H1 (cell line): ENCODE data around the gene SPOCK2. TPM values are rescaled to one million over a fixed set of nuclear protein-coding genes. Genes with fewer than 3 reads are reported as not detected.

ENCODE experiments used
- CTCF ChIA-PET: fragments of 300-600 bp; sonication (Branson Sonifier 250); formaldehyde crosslinking; loops from one replicate; lab custom pipeline; 2021; ENCODE audit not compliant: partially characterized antibody; lab: Charles Lee
- POLR2A ChIA-PET: fragments of 300-600 bp; sonication (Branson Sonifier 250); formaldehyde crosslinking; loops from one replicate; lab custom pipeline; 2021; ENCODE audit warnings: inconsistent platforms; ENCODE audit not compliant: partially characterized antibody; lab: Charles Lee
- DNase-seq, 2 experiments: peaks; one replicate each; pipeline versions ENCODE4 v3.0.0 to v3.0.0-alpha.2; 2010 to 2022; ENCODE audit warnings: low spot score in 2 of 2, low read depth in 1 of 2, mixed read lengths in 1 of 2
- FAIRE-seq: peaks from 2 replicates; lab custom pipeline; 2011; peaks lifted over from hg19 to GRCh38; lab: Jason Lieb, UNC
- H2AFZ ChIP-seq: 2 replicates; pipeline ENCODE4 v1.8.1; 2012; ENCODE audit warnings: low read length, inconsistent platforms
- H2AK5ac ChIP-seq: 2 replicates; pipeline ENCODE4 v1.6.1; 2013; ENCODE audit warnings: low read depth, low read length
- H2BK120ac ChIP-seq: replicated peaks from 2 replicates; pipeline ENCODE3; 2013; ENCODE audit warnings: low read depth, low read length, inconsistent platforms
- H2BK12ac ChIP-seq: 2 replicates; pipeline ENCODE4 v1.6.1; 2013; ENCODE audit warnings: low read depth, low read length
- H2BK15ac ChIP-seq: 2 replicates; pipeline ENCODE4 v1.6.1; 2013; ENCODE audit warnings: low read length
- H2BK20ac ChIP-seq: 2 replicates; pipeline ENCODE4 v1.6.1; 2013; ENCODE audit warnings: low read length
- H2BK5ac ChIP-seq: 2 replicates; pipeline ENCODE4 v1.6.1; 2013; ENCODE audit warnings: low read depth, low read length
- H3K14ac ChIP-seq: 2 replicates; pipeline ENCODE4 v1.6.1; 2013; ENCODE audit warnings: inconsistent platforms; ENCODE audit not compliant: insufficient read length
- H3K18ac ChIP-seq: 2 replicates; pipeline ENCODE4 v1.6.1; 2013; ENCODE audit warnings: low read length; ENCODE audit errors: extremely low read depth
- H3K23ac ChIP-seq: 2 replicates; pipeline ENCODE4 v1.6.1; 2013; ENCODE audit warnings: inconsistent platforms; ENCODE audit not compliant: insufficient read length
- H3K23me2 ChIP-seq: 2 replicates; pipeline ENCODE4 v1.6.1; 2013; ENCODE audit warnings: low read depth, low read length
- H3K27ac ChIP-seq: 2 replicates; pipeline ENCODE4 v1.6.1; 2011; ENCODE audit warnings: low read depth, low read length, inconsistent platforms
- H3K27me3 ChIP-seq, 4 experiments: replicated peaks in 1 of 4; 1 replicate in 1 of 4; 2 replicates in 3 of 4; pipeline versions ENCODE4 v1.6.1 to v1.8.1; 2011 to 2013; ENCODE audit warnings: low read length in 3 of 4, mild to moderate bottlenecking in 3 of 4, inconsistent platforms in 2 of 4, mixed read lengths in 2 of 4, moderate library complexity in 1 of 4; ENCODE audit not compliant: control insufficient read depth in 3 of 4, insufficient read depth in 3 of 4; ENCODE audit errors: extremely low read depth in 1 of 4
- H3K36me3 ChIP-seq, 4 experiments: 2 replicates each; pipeline versions ENCODE4 v1.6.1 to v1.8.1; 2011 to 2013; ENCODE audit warnings: mild to moderate bottlenecking in 4 of 4, low read length in 3 of 4, moderate library complexity in 2 of 4, control low read depth in 1 of 4, inconsistent platforms in 1 of 4; ENCODE audit not compliant: insufficient read depth in 4 of 4, control insufficient read depth in 2 of 4
- H3K4ac ChIP-seq: replicated peaks from 2 replicates; pipeline ENCODE3; 2013; ENCODE audit warnings: low read length, low read depth, mixed read lengths, inconsistent platforms; ENCODE audit not compliant: insufficient read length
- H3K4me1 ChIP-seq, 4 experiments: replicated peaks in 1 of 4; 1 replicate in 1 of 4; 2 replicates in 3 of 4; pipeline versions ENCODE4 v1.6.1 to v1.8.1; 2011 to 2013; ENCODE audit warnings: low read length in 3 of 4, inconsistent platforms in 2 of 4, mixed read lengths in 1 of 4; ENCODE audit not compliant: insufficient read depth in 4 of 4, control insufficient read depth in 3 of 4
- H3K4me2 ChIP-seq, 2 experiments: 2 replicates each; pipeline versions ENCODE4 v1.6.1 to v1.8.1; 2011 to 2013; ENCODE audit warnings: low read depth in 2 of 2, low read length in 2 of 2, control low read depth in 1 of 2, inconsistent platforms in 1 of 2, mild to moderate bottlenecking in 1 of 2; ENCODE audit not compliant: insufficient read depth in 1 of 2
- H3K4me3 ChIP-seq, 4 experiments: fragments of 200-600, 300-600 bp in 1 of 4; sonication (generic), shearing (Covaris generic), sonication (Bioruptor Twin) in 1 of 4; 2 replicates each; pipeline versions ENCODE4 v1.5.1 to v1.8.1; 2011 to 2016; ENCODE audit warnings: low read length in 4 of 4, low read depth in 3 of 4, control low read depth in 2 of 4, inconsistent platforms in 2 of 4, mild to moderate bottlenecking in 2 of 4, mixed read lengths in 1 of 4, moderate library complexity in 1 of 4; ENCODE audit not compliant: insufficient read depth in 2 of 4; ENCODE audit errors: extremely low read depth in 1 of 4
- H3K56ac ChIP-seq: replicated peaks from 2 replicates; pipeline ENCODE3; 2013; ENCODE audit warnings: low read depth, mild to moderate bottlenecking, mixed read lengths, low read length, inconsistent platforms; ENCODE audit not compliant: insufficient read length
- H3K79me1 ChIP-seq: 2 replicates; pipeline ENCODE4 v1.6.1; 2013; ENCODE audit warnings: low read depth, low read length, control low read depth
- H3K79me2 ChIP-seq, 2 experiments: 2 replicates each; pipeline versions ENCODE4 v1.6.1 to v1.8.1; 2012 to 2013; ENCODE audit warnings: low read length in 2 of 2, mild to moderate bottlenecking in 2 of 2, inconsistent platforms in 1 of 2; ENCODE audit not compliant: insufficient read depth in 2 of 2, control insufficient read depth in 1 of 2
- H3K9ac ChIP-seq, 4 experiments: replicated peaks in 1 of 4; 1 replicate in 1 of 4; 2 replicates in 3 of 4; pipeline versions ENCODE4 v1.6.1 to v1.8.1; 2011 to 2013; ENCODE audit warnings: low read depth in 3 of 4, low read length in 3 of 4, control low read depth in 2 of 4, mild to moderate bottlenecking in 2 of 4, moderate library complexity in 2 of 4, inconsistent platforms in 1 of 4; ENCODE audit errors: extremely low read depth in 1 of 4
- H3K9me3 ChIP-seq, 2 experiments: 2 replicates each; pipeline versions ENCODE4 v1.6.1 to v1.8.1; 2012 to 2013; ENCODE audit warnings: mild to moderate bottlenecking in 2 of 2, moderate library complexity in 2 of 2, control low read depth in 1 of 2, inconsistent platforms in 1 of 2, low read depth in 1 of 2, low read length in 1 of 2, mixed read lengths in 1 of 2; ENCODE audit not compliant: insufficient read depth in 2 of 2
- H4K20me1 ChIP-seq, 2 experiments: replicated peaks in 1 of 2; 2 replicates each; pipeline versions ENCODE3 to v1.8.1; 2011 to 2013; ENCODE audit warnings: inconsistent platforms in 2 of 2, low read length in 2 of 2, mild to moderate bottlenecking in 1 of 2; ENCODE audit not compliant: insufficient read depth in 2 of 2, control insufficient read depth in 1 of 2
- H4K5ac ChIP-seq: 2 replicates; pipeline ENCODE4 v1.6.1; 2013; ENCODE audit warnings: low read length, low read depth, mixed read lengths, inconsistent platforms; ENCODE audit not compliant: insufficient read length
- H4K8ac ChIP-seq: 2 replicates; pipeline ENCODE4 v1.8.0; 2013; ENCODE audit warnings: mild to moderate bottlenecking, moderate library complexity, low read length, inconsistent platforms; ENCODE audit not compliant: insufficient read depth; ENCODE audit errors: extremely low read depth
- H4K91ac ChIP-seq: replicated peaks from 2 replicates; pipeline ENCODE3; 2013; ENCODE audit warnings: low read length, mixed read lengths, inconsistent platforms; ENCODE audit not compliant: insufficient read length
- MAFK ChIP-seq: IDR thresholded peaks from 2 replicates; pipeline ENCODE4 v1.6.1; 2012; ENCODE audit warnings: low read depth, mild to moderate bottlenecking, improper control_type of control experiment, low read length
- NRF1 ChIP-seq: IDR thresholded peaks from 2 replicates; pipeline ENCODE4 v1.6.1; 2011; ENCODE audit warnings: mild to moderate bottlenecking, low read depth, low read length, improper control_type of control experiment
- POLR2AphosphoS5 ChIP-seq: IDR thresholded peaks from 2 replicates; pipeline ENCODE4 v1.6.1; 2011; ENCODE audit warnings: low read depth, low read length
- SIX5 ChIP-seq: IDR thresholded peaks from 2 replicates; pipeline ENCODE4 v1.6.1; 2011; ENCODE audit warnings: mild to moderate bottlenecking, low read depth, low read length
- TCF12 ChIP-seq: IDR thresholded peaks from 2 replicates; pipeline ENCODE4 v1.6.1; 2011; ENCODE audit warnings: low read depth, mild to moderate bottlenecking, low read length
- YY1 ChIP-seq: IDR thresholded peaks from 2 replicates; pipeline ENCODE4 v1.6.1; 2011; ENCODE audit warnings: low read depth, mild to moderate bottlenecking, low read length
- ZNF274 ChIP-seq: IDR thresholded peaks from 2 replicates; pipeline ENCODE4 v1.7.0; 2012; ENCODE audit warnings: low read length, borderline replicate concordance; ENCODE audit errors: extremely low read depth
- WGBS, 2 experiments: shearing (Covaris generic) in 1 of 2; methylation state at CpG; one replicate each; pipeline versions ENCODE4 v1.1.6 to v1.1.7; 2013 to 2015; ENCODE audit warnings: low lambda C conversion rate in 2 of 2, mixed read lengths in 2 of 2, inconsistent platforms in 1 of 2, low coverage in 1 of 2, missing lambda C conversion rate in 1 of 2; ENCODE audit not compliant: insufficient replicate concordance in 2 of 2, insufficient coverage in 1 of 2, insufficient read length in 1 of 2; ENCODE audit errors: extremely low coverage in 1 of 2, missing lambda C conversion rate in 1 of 2; 5-methylcytosine and 5-hydroxymethylcytosine counted together
- polyA plus RNA-seq, 7 experiments: library from polyadenylated mRNA; depleted of rRNA in 3 of 7; stranded (reverse) in 5 of 7; unstranded in 2 of 7; fragments of >200 nt in 5 of 7; fragments of 200-250 nt in 2 of 7; gene quantifications; 1 replicate in 5 of 7; 2 replicates in 1 of 7; 4 replicates in 1 of 7; pipeline versions ENCODE4 v1.2.1 to v1.2.3, GENCODE V29; 2011 to 2013; ENCODE audit warnings: missing spikeins in 2 of 7, mixed read lengths in 2 of 7
- total RNA-seq: library from RNA; stranded (reverse); fragmentation: NEBNext Ultra II Directional; extraction: Animal tissue kit (Norgen Biotek cat#: 25700); gene quantifications from 2 replicates; pipeline ENCODE4 v1.2.1, GENCODE V29; 2021

SPOCK2 gene
- total and polyA plus RNA-seq, 2 of the 8 experiments (the other 6 are each of a cell fraction or from before 2014, with no cell fraction given): 1.5 to 1.9 TPM

- Histone ChIP-seq H3K9me3 (no peaks in the 10 kb centered on the region), H3K4me3 (no peak overlapping the region), H3K79me1 (no peaks in the 10 kb centered on the region), H3K4me1 (peaks cover 0 to 8% (median 7%) of the 10 kb centered on the region in 4 experiments; a peak in 5 of 7 replicates), H3K23me2 (no peaks in the 10 kb centered on the region), H3K14ac (no peak overlapping the region), H2BK12ac (no peak overlapping the region), H3K4ac (no peak overlapping the region), H3K79me2 (no peaks in the 10 kb centered on the region), H3K9ac (no peak overlapping the region), H3K36me3 (no peaks in the 10 kb centered on the region), H4K8ac (no peak overlapping the region), H2BK20ac (no peak overlapping the region), H3K27me3 (no peaks in the 10 kb centered on the region), H3K56ac (no peak overlapping the region), H3K27ac (no peak overlapping the region), H4K20me1 (peaks cover 0 to 3% of the 10 kb centered on the region in 2 experiments), H2AFZ (no peak overlapping the region), H2BK15ac (no peak overlapping the region), H3K4me2 (no peak overlapping the region), H4K5ac (no peak overlapping the region), H3K18ac (no peak overlapping the region), H4K91ac (no peak overlapping the region), H2AK5ac (no peak overlapping the region), H3K23ac (no peak overlapping the region), H2BK120ac (no peak overlapping the region), H2BK5ac (no peak overlapping the region)
- ChIA-PET POLR2A (no interaction called here), CTCF (interaction anchor here (1.1 to 10.2 kb wide), 4 partner anchors 13 to 169 kb away, joined by 4 to 100 read pairs (median 8); no protein-coding TSS in a partner anchor)
- 96% methylated on average over 13 of the region's 13 CpGs; no CpG with 5 or more reads in 1 of the 2 experiments for WGBS, 2 experiments
- no peak for TF ChIP-seq NRF1
- no peak for TF ChIP-seq SIX5
- TF ChIP-seq ZNF274: no peak
- no peak for TF ChIP-seq POLR2AphosphoS5
- TF ChIP-seq MAFK: no peak
- no peak for TF ChIP-seq TCF12
- no peak for TF ChIP-seq YY1
- no peak for FAIRE-seq
- no peak for DNase-seq
Measured at GRCh38 chr10:72065439-72066025, 22.8 kb downstream of the SPOCK2 start.
